Right lobe of liver (tissue), 4 donors: ENCODE results near the gene KEL.

Experiments
- CTCF ChIP-seq, 4 donors: fragments of 200-600 bp in 3 of 4; fragments of 450-650 bp in 1 of 4; IDR thresholded peaks; one replicate each; pipeline versions ENCODE4 v1.5.1 to v1.8.0; 2016 to 2022; ENCODE audit warnings: antibody characterized with exemption in 4 of 4, mild to moderate bottlenecking in 2 of 4
- POLR2A ChIP-seq: fragments of 450-650 bp; IDR thresholded peaks from one replicate; pipeline ENCODE4 v1.6.1; 2017; ENCODE audit warnings: antibody characterized with exemption, mild to moderate bottlenecking
- donor health status: DM: no; HTN: no; CAD: no.
- donor health status: DM: no; HTN: no; CAD: no.
- donor health status: DM: no; HTN: yes; CAD: no.

GRCh38 chr7:142964502-142965246, 2.5 kb upstream of the KEL start:
- TF ChIP-seq POLR2A = no peak
- TF ChIP-seq CTCF (IDR thresholded peaks at IDR 0.05) = no peak
